Activated T-helper 17 cell treated with anti-CD3 and anti-CD28 coated beads, Interleukin-2, amount 50 U/mL, for 72 hours (primary cell): ENCODE data around the gene GCC1. TPM values are rescaled to one million over a fixed set of nuclear protein-coding genes. Genes with fewer than 3 reads are reported as not detected.
"Not testable (repeated sequence)": the region's sequence is repeated elsewhere in the genome, so short reads cannot be mapped to it uniquely, and the experiment has no call there.

ENCODE experiments used
- ATAC-seq: fragments of 150-1000 bp; cut with Tn5 transposase; replicated peaks from 2 replicates; pipeline ENCODE4 v1.10.0; 2021; ENCODE audit warnings: mild to moderate bottlenecking, moderate library complexity
- H3K27ac Mint-ChIP-seq: one replicate; pipeline ENCODE4 v1.8.0; 2022; ENCODE audit warnings: mixed read lengths
- H3K27me3 Mint-ChIP-seq: one replicate; pipeline ENCODE4 v1.8.0; 2022; ENCODE audit warnings: mixed read lengths
- H3K36me3 Mint-ChIP-seq: one replicate; pipeline ENCODE4 v1.8.0; 2022; ENCODE audit warnings: low read depth, mild to moderate bottlenecking, mixed read lengths
- H3K4me1 Mint-ChIP-seq: one replicate; pipeline ENCODE4 v1.8.0; 2022; ENCODE audit warnings: mixed read lengths
- H3K4me3 Mint-ChIP-seq: one replicate; pipeline ENCODE4 v1.8.0; 2022; ENCODE audit warnings: mild to moderate bottlenecking, mixed read lengths
- H3K9me3 Mint-ChIP-seq: one replicate; pipeline ENCODE4 v1.8.0; 2022; ENCODE audit warnings: mixed read lengths
- total RNA-seq, 2 donors: library from RNA; stranded (reverse); gene quantifications; one replicate each; pipeline ENCODE4 v1.2.3, GENCODE V29; 2022

GCC1 gene
- total RNA-seq, 2 donors from 2014 or later: 13.2 to 18.1 TPM

GRCh38 chr7:127581716-127582115 is 3.7 kb downstream of the GCC1 start:
- peaks cover 47% of the 10 kb centered on the region for H3K4me1 Mint-ChIP-seq
- no peaks in the 10 kb centered on the region for H3K9me3 Mint-ChIP-seq
- no peak overlapping the region for H3K27ac Mint-ChIP-seq
- ATAC-seq: no peak
- H3K27me3 Mint-ChIP-seq: no peaks in the 10 kb centered on the region
- peaks cover 57% of the 10 kb centered on the region for H3K36me3 Mint-ChIP-seq
- no peak overlapping the region for H3K4me3 Mint-ChIP-seq

GRCh38 chr7:127580612-127581011 is 4.8 kb downstream of the GCC1 start:
- Mint-ChIP-seq H3K9me3 (no peaks in the 10 kb centered on the region), H3K27me3 (no peaks in the 10 kb centered on the region), H3K4me1 (peaks cover 42% of the 10 kb centered on the region), H3K36me3 (peaks cover 57% of the 10 kb centered on the region), H3K27ac (peak overlapping the region; percentile 52), H3K4me3 (no peak overlapping the region)
- no peak for ATAC-seq

- Mint-ChIP-seq H3K9me3 (no peaks in the 10 kb centered on the region), H3K4me3 (no peak overlapping the region), H3K36me3 (peaks cover 55% of the 10 kb centered on the region), H3K27ac (peak overlapping the region; percentile 42), H3K4me1 (peaks cover 33% of the 10 kb centered on the region), H3K27me3 (no peaks in the 10 kb centered on the region)
- ATAC-seq: no peak
Measured at GRCh38 chr7:127578711-127579275, 6.6 kb downstream of the GCC1 start.

GRCh38 chr7:127578036-127578684 is 7.2 kb downstream of the GCC1 start:
- peaks cover 48% of the 10 kb centered on the region for H3K36me3 Mint-ChIP-seq
- H3K27me3 Mint-ChIP-seq: no peaks in the 10 kb centered on the region
- ATAC-seq: no peak
- peaks cover 27% of the 10 kb centered on the region for H3K4me1 Mint-ChIP-seq
- H3K9me3 Mint-ChIP-seq: no peaks in the 10 kb centered on the region
- H3K4me3 Mint-ChIP-seq: no peak overlapping the region
- peak overlapping the region; percentile 42 for H3K27ac Mint-ChIP-seq

GRCh38 chr7:127571741-127572505 is 13.5 kb downstream of the GCC1 start:
- H3K36me3 Mint-ChIP-seq: no peaks in the 10 kb centered on the region
- H3K27ac Mint-ChIP-seq: peak overlapping the region; percentile 2
- H3K27me3 Mint-ChIP-seq: no peaks in the 10 kb centered on the region
- no peak for ATAC-seq
- peaks cover 5% of the 10 kb centered on the region for H3K4me1 Mint-ChIP-seq
- H3K9me3 Mint-ChIP-seq: peaks cover 5% of the 10 kb centered on the region
- no peak overlapping the region for H3K4me3 Mint-ChIP-seq

- H3K9me3 Mint-ChIP-seq: peaks cover 16% of the 10 kb centered on the region
Measured at GRCh38 chr7:127568034-127568433, 17.4 kb downstream of the GCC1 start.

GRCh38 chr7:127566242-127566641 is 19.2 kb downstream of the GCC1 start:
- Mint-ChIP-seq H3K27ac (no peak overlapping the region), H3K4me1 (peaks cover 5% of the 10 kb centered on the region), H3K4me3 (no peak overlapping the region), H3K9me3 (peaks cover 17% of the 10 kb centered on the region), H3K36me3 (peaks cover 6% of the 10 kb centered on the region), H3K27me3 (no peaks in the 10 kb centered on the region)
- ATAC-seq: no peak

More at GRCh38 chr7:127568034-127568433, 17.4 kb downstream of the GCC1 start:
- not testable (repeated sequence) for H3K27ac Mint-ChIP-seq, H3K36me3 Mint-ChIP-seq, ATAC-seq, H3K4me1 Mint-ChIP-seq, H3K4me3 Mint-ChIP-seq, H3K27me3 Mint-ChIP-seq

GRCh38 chr7:127557803-127558202 is 27.6 kb downstream of the GCC1 start:
- no peaks in the 10 kb centered on the region for H3K4me1 Mint-ChIP-seq
- no peaks in the 10 kb centered on the region for H3K9me3 Mint-ChIP-seq
- H3K27me3 Mint-ChIP-seq: no peaks in the 10 kb centered on the region
- H3K4me3 Mint-ChIP-seq: no peak overlapping the region
- H3K36me3 Mint-ChIP-seq: no peaks in the 10 kb centered on the region
- no peak overlapping the region for H3K27ac Mint-ChIP-seq
- no peak for ATAC-seq

- no peak overlapping the region for H3K27ac Mint-ChIP-seq
- H3K9me3 Mint-ChIP-seq: no peaks in the 10 kb centered on the region
- no peaks in the 10 kb centered on the region for H3K27me3 Mint-ChIP-seq
- H3K36me3 Mint-ChIP-seq: no peaks in the 10 kb centered on the region
- H3K4me1 Mint-ChIP-seq: no peaks in the 10 kb centered on the region
- no peak for ATAC-seq
- no peak overlapping the region for H3K4me3 Mint-ChIP-seq
Measured at GRCh38 chr7:127556404-127556803, 29.0 kb downstream of the GCC1 start.

- peaks cover 2% of the 10 kb centered on the region for H3K9me3 Mint-ChIP-seq
- H3K27me3 Mint-ChIP-seq: peaks cover 1% of the 10 kb centered on the region
- no peak overlapping the region for H3K27ac Mint-ChIP-seq
- H3K4me3 Mint-ChIP-seq: no peak overlapping the region
- H3K36me3 Mint-ChIP-seq: no peaks in the 10 kb centered on the region
- ATAC-seq: no peak
- no peaks in the 10 kb centered on the region for H3K4me1 Mint-ChIP-seq
Measured at GRCh38 chr7:127551941-127552340, 33.5 kb downstream of the GCC1 start.

GRCh38 chr7:127550247-127550646 is 35.1 kb downstream of the GCC1 start:
- H3K4me1 Mint-ChIP-seq: no peaks in the 10 kb centered on the region
- peaks cover 11% of the 10 kb centered on the region for H3K9me3 Mint-ChIP-seq
- peaks cover 6% of the 10 kb centered on the region for H3K27me3 Mint-ChIP-seq
- no peak overlapping the region for H3K4me3 Mint-ChIP-seq
- no peak overlapping the region for H3K27ac Mint-ChIP-seq
- ATAC-seq: no peak
- no peaks in the 10 kb centered on the region for H3K36me3 Mint-ChIP-seq

GRCh38 chr7:127546313-127546712 is 39.1 kb downstream of the GCC1 start:
- no peak overlapping the region for H3K4me3 Mint-ChIP-seq
- peaks cover 16% of the 10 kb centered on the region for H3K9me3 Mint-ChIP-seq
- H3K4me1 Mint-ChIP-seq: no peaks in the 10 kb centered on the region
- no peak overlapping the region for H3K27ac Mint-ChIP-seq
- peaks cover 11% of the 10 kb centered on the region for H3K27me3 Mint-ChIP-seq
- no peaks in the 10 kb centered on the region for H3K36me3 Mint-ChIP-seq
- ATAC-seq: no peak

- Mint-ChIP-seq H3K4me3 (no peak overlapping the region), H3K36me3 (no peaks in the 10 kb centered on the region), H3K27me3 (peaks cover 28% of the 10 kb centered on the region), H3K9me3 (peaks cover 11% of the 10 kb centered on the region), H3K4me1 (no peaks in the 10 kb centered on the region), H3K27ac (no peak overlapping the region)
- no peak for ATAC-seq
Measured at GRCh38 chr7:127541548-127541947, 43.8 kb downstream of the GCC1 start.

GRCh38 chr7:127540461-127540860 is 44.9 kb downstream of the GCC1 start:
- H3K27me3 Mint-ChIP-seq: peaks cover 34% of the 10 kb centered on the region
- H3K27ac Mint-ChIP-seq, H3K4me3 Mint-ChIP-seq, H3K4me1 Mint-ChIP-seq, H3K36me3 Mint-ChIP-seq, ATAC-seq, H3K9me3 Mint-ChIP-seq: not testable (repeated sequence)

GRCh38 chr7:127539116-127539515 is 46.3 kb downstream of the GCC1 start:
- Mint-ChIP-seq H3K4me1 (no peaks in the 10 kb centered on the region), H3K27me3 (peaks cover 34% of the 10 kb centered on the region), H3K27ac (no peak overlapping the region), H3K9me3 (peaks cover 5% of the 10 kb centered on the region), H3K36me3 (no peaks in the 10 kb centered on the region), H3K4me3 (no peak overlapping the region)
- ATAC-seq: no peak
